Chondrocyte (in vitro differentiated cells): ENCODE data around the gene HIGD1C. TPM values are rescaled to one million over a fixed set of nuclear protein-coding genes. Genes with fewer than 3 reads are reported as not detected.
A peak's percentile ranks its signal among the peaks of the same experiment; 100 is the strongest.

ENCODE experiments used
- DNase-seq: peaks from one replicate; pipeline ENCODE4 v3.0.0; 2021; ENCODE audit warnings: mixed read lengths, low spot score
- H3K27ac Mint-ChIP-seq: one replicate; pipeline ENCODE4 v1.8.0; 2021; ENCODE audit warnings: mild to moderate bottlenecking, moderate library complexity, mixed read lengths; ENCODE audit not compliant: unreplicated experiment
- H3K27me3 Mint-ChIP-seq: 2 replicates; pipeline ENCODE4 v1.8.0; 2021; ENCODE audit warnings: low read depth, mixed read lengths
- H3K36me3 Mint-ChIP-seq: 2 replicates; pipeline ENCODE4 v1.8.0; 2021; ENCODE audit warnings: low read depth, mixed read lengths
- H3K4me1 Mint-ChIP-seq: 2 replicates; pipeline ENCODE4 v1.8.0; 2021; ENCODE audit warnings: low read depth, mild to moderate bottlenecking, mixed read lengths
- H3K4me3 Mint-ChIP-seq: one replicate; pipeline ENCODE4 v1.8.0; 2021; ENCODE audit warnings: mild to moderate bottlenecking, moderate library complexity, mixed read lengths; ENCODE audit not compliant: unreplicated experiment
- H3K9me3 Mint-ChIP-seq: 2 replicates; pipeline ENCODE4 v1.8.0; 2021; ENCODE audit warnings: low read depth, mixed read lengths
- total RNA-seq: library from RNA; stranded (reverse); gene quantifications from 3 replicates; pipeline ENCODE4 v1.2.1, GENCODE V29; 2021
- TF ChIP-seq, protein P1 (sequence below): fragments of 200-600 bp; sonication (generic); IDR thresholded peaks from 2 replicates; pipeline ENCODE4 v1.5.0; 2021; ENCODE audit warnings: antibody characterized with exemption, mild to moderate bottlenecking, moderate library complexity

HIGD1C gene
- total RNA-seq, 1 donor from 2014 or later = not detected

DNA sequence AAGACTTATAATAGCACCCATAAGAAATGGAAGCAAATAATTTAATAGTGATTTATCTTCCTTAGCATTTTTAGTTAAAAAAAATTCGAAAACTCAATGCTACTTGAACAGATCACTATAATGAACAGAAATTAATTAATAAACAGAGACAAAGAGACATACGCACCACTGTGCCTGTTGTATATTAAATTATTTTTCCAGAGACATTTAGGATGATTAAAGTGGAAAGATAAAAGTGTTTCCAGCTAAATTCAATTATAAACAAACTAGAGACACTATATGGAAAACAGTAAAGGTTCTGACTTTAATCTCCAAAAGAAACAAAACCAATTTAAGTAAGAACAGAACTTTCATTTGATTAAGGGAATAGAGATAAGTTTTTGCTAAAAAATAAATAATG is 3.4 kb downstream of the HIGD1C start:
- Mint-ChIP-seq H3K36me3 (peaks cover 2% of the 10 kb centered on the region), H3K27me3 (no peaks in the 10 kb centered on the region), H3K4me1 (peaks cover 10% of the 10 kb centered on the region), H3K27ac (no peak overlapping the region), H3K9me3 (no peaks in the 10 kb centered on the region), H3K4me3 (no peak overlapping the region)
- no peak for DNase-seq
- TF ChIP-seq, protein P1, sequence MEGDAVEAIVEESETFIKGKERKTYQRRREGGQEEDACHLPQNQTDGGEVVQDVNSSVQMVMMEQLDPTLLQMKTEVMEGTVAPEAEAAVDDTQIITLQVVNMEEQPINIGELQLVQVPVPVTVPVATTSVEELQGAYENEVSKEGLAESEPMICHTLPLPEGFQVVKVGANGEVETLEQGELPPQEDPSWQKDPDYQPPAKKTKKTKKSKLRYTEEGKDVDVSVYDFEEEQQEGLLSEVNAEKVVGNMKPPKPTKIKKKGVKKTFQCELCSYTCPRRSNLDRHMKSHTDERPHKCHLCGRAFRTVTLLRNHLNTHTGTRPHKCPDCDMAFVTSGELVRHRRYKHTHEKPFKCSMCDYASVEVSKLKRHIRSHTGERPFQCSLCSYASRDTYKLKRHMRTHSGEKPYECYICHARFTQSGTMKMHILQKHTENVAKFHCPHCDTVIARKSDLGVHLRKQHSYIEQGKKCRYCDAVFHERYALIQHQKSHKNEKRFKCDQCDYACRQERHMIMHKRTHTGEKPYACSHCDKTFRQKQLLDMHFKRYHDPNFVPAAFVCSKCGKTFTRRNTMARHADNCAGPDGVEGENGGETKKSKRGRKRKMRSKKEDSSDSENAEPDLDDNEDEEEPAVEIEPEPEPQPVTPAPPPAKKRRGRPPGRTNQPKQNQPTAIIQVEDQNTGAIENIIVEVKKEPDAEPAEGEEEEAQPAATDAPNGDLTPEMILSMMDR = no peak

DNA sequence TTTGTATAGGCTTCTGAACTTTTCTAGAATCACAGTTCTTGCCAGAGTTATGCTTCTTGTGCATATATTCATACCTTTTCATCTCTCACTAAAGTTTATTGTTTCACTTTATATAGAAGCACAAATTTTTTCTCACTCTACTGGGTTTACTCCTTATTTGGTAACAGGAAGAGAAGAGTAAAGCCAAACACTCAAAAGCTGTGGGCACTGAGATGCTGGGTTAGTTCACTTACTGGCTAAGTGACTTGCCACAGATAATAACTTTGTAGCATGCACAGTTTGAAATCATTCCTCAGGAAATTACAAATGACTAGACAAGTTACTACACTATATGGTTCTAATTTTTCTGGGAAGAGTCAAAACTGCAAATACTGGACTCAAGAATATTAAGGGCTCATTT is 7.8 kb downstream of the HIGD1C start:
- Mint-ChIP-seq H3K4me1 (peaks cover 23% of the 10 kb centered on the region), H3K4me3 (no peak overlapping the region), H3K36me3 (no peaks in the 10 kb centered on the region), H3K9me3 (no peaks in the 10 kb centered on the region), H3K27me3 (no peaks in the 10 kb centered on the region), H3K27ac (no peak overlapping the region)
- TF ChIP-seq, protein P1 = no peak
- no peak for DNase-seq

DNA sequence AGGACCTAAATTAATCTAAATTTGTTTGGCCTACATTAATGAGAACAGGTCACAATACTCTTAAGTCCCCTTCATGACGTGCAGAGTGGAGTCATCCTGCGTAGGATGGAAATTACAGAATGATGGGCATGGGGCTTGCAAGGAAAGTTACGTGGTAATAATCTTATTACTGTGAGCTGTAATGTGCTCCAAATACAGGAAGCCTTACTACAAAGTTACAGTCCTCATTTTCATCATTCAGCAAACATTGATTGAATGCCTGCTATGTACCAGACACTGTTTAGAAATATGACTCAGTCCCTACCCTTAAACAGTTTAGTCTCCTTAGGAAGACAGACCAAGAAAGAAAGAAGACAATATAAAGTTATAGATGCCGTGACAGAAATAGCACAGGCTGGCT is 9.4 kb downstream of the HIGD1C start:
- peaks cover 23% of the 10 kb centered on the region for H3K4me1 Mint-ChIP-seq
- no peaks in the 10 kb centered on the region for H3K27me3 Mint-ChIP-seq
- DNase-seq = no peak

DNA sequence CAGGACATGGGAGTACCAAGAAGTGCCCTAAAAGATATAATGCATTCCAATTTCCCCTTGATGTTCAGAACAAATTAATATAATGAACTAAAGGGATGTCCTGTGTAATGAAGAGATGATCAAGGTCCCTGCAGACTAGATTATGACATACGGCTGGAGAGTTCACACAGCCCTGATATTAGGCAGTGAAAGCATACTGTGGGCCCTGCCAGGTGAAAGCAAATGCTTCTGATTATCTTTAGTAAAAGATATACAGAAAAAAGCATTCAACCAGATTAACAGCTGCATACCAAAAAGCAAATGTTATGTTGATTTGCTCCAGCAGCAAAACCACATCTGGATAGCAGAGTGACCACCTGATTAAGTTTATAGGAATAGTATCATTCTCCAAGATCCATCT is 12.1 kb downstream of the HIGD1C start:
- TF ChIP-seq, protein P1 = no peak
- no peak for DNase-seq
- no peak overlapping the region for H3K27ac Mint-ChIP-seq
- H3K9me3 Mint-ChIP-seq = no peaks in the 10 kb centered on the region
- H3K4me3 Mint-ChIP-seq = no peak overlapping the region
- no peaks in the 10 kb centered on the region for H3K27me3 Mint-ChIP-seq
- H3K36me3 Mint-ChIP-seq = peaks cover 6% of the 10 kb centered on the region
- H3K4me1 Mint-ChIP-seq = peaks cover 23% of the 10 kb centered on the region

More for the DNA sequence above, 9.4 kb downstream of the HIGD1C start:
- TF ChIP-seq, protein P1 = no peak
- H3K27ac Mint-ChIP-seq = peak overlapping the region; percentile 49
- no peak overlapping the region for H3K4me3 Mint-ChIP-seq
- H3K9me3 Mint-ChIP-seq = no peaks in the 10 kb centered on the region
- peaks cover 2% of the 10 kb centered on the region for H3K36me3 Mint-ChIP-seq

DNA sequence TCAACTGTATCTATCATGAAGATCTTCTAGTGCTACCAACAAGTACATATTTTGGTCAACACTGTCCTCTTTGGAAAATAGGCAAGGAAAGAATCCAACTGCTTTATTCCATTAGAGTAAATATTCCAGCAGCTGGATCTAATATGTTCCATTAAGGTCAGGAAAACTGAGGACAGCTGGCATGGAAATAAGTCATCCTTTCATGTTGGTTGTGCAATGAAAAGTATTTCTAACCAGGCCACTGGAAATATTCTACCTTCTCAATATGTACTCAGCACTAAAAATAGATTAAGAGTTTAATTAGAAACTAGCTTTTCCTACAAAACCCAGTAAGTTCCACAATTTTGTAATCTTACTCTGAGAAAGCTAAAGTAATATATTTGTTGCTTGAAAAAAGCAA is 19.6 kb downstream of the HIGD1C start:
- no peaks in the 10 kb centered on the region for H3K4me1 Mint-ChIP-seq
- H3K4me3 Mint-ChIP-seq = no peak overlapping the region
- no peaks in the 10 kb centered on the region for H3K27me3 Mint-ChIP-seq

More for the DNA sequence above, 19.6 kb downstream of the HIGD1C start:
- Mint-ChIP-seq H3K9me3 (peaks cover 12% of the 10 kb centered on the region), H3K36me3 (peaks cover 30% of the 10 kb centered on the region), H3K27ac (no peak overlapping the region)
- TF ChIP-seq, protein P1 = no peak
- DNase-seq = no peak
